ENCODE results near the gene EVX1.

DNA sequence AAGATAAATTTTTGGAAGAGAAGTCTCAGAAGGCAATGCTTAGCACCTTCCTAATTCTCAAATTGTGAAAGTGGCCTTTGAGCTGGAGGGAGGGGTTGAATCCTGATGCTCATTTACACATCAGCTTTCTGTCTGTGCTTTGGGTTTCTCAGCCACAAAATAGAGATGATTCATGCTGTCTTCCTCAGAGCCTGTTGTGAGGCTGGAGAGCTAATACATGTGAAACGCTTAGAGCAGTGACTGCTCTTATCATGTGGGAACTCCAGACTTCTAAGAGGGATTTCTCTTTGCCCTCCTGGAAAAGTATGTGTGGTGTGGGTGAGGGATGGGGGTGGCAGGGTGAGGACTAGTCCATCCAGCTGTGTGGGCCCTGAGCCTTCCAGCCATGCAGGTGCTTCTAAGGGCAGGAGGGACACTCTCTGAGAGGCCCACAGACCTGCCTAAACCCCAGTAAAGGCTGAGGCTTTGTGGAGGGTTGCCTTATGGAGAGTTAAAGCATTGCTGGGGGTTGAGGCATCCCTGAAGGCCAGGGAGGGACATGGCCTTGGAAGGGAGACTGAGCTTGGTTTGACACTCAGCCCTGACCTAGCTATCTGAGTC lies 4.8 kb upstream of the EVX1 start:
- TF ChIP-seq CTCF (IDR thresholded peaks at IDR 0.05 in 4 of 5, conservative IDR thresholded peaks at IDR 0.05 in 1 of 5) (no peak), POLR2A (IDR thresholded peaks at IDR 0.05) (no peak)
